GM19438 (cell line): ENCODE results near the gene VDR.

Experiments
- ATAC-seq: cut with Tn5 transposase; IDR thresholded peaks from one replicate; pipeline ENCODE4 v1.9.1; 2021; ENCODE audit warnings: low read depth; ENCODE audit not compliant: unreplicated experiment

VDR gene

DNA sequence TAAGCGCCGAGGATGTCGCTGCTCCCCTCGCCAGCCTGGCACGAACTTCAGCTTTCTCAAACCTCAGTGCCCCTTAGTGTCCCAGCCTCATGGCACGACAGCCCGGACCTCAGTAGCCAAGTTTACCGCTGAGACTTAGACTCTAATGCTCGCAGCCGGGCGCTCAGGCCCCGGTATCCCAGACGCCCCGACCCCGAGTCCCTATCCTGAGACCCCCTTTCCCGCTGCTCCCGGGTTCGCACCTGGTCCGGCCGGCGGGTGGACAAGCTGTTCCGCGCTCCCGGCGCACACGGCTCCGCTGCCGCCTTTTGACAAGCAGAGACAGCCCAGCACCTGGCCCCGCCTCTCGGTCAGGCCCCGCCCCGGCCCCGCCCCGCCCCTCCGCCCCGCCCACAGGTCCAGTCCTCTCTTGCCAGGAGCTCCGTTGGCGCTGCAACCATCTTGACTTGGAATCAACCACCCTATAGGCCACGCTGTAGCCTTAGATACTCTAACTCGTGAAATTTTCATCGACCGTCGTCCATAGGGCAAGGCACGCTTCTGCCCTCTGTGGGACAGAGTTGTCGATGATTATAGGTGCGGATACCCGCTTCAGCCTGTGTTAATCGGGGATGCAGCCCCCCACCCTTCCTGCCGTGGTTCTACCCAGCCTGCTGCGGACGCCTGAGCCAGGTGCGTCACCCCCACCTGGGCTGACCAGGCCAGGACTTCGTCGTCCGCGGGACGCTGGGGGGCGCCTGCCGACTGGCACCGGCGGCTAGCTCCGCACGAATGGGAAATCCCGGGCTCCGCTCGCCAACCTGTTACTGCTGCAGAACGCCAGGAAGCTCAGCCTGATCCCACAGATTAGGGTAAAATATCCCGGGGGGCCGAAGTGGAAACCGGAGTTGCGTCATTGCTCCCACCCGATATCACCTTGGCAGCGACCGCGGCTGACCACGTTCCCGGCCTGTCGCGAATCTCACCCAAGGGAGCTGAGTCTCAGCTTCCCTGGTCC is at the start of gene VDR:
Gene VDR, minus strand, starts transcription at position 282 of the 997 bp plus-strand sequence. CDS start 25,881 bp downstream, outside the sequence.
- ATAC-seq: peak; percentile 56

DNA sequence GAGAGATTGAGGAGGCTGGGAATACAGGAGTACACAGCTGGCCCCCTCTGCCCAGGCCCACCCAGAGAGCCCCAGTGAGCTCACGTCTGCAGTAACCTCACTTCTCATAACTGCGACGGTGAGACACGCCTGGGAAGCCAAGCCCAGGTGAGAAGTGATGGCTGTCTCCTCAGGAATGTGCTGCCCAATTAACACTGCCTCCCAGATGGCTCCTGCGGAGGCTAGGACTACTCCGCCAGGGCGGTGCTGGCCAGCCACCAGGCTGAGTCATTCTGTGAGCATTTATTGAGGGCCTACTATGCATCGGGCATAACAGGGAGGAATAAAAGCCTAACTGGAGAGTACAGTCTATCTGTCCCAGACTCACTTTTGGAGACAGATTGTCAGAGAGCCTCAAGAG is 49.3 kb upstream of the VDR start:
- ATAC-seq: no peak

DNA sequence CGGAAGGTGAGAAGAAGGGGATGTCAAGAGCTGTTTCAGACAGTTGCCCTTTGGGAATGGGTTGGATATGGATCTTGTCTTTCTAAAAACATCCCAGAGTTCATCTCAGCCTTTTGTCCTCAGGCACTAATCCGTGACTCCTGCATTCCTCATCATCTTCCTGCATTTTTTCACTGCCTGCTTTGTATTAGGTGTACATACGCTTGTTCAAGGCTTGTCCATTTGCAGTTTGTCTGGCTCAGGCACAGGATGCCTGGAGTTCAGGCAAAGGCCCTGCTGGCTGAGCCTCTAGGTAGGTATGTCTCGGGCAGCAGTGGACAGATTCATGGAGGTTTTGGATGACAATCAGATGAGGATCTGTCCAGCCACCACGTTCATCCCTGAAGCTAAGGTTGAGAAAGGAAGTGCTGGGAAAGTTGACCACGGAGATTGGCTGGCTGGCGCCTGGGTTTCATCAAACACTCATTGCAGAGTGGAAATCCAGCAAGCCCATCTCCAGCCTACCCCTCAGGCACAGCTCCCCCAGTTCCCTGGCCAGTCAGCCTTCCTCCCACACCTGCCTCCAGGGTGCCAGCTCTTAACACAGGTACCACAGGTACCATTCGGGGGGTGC is 46.2 kb upstream of the VDR start:
- no peak for ATAC-seq

DNA sequence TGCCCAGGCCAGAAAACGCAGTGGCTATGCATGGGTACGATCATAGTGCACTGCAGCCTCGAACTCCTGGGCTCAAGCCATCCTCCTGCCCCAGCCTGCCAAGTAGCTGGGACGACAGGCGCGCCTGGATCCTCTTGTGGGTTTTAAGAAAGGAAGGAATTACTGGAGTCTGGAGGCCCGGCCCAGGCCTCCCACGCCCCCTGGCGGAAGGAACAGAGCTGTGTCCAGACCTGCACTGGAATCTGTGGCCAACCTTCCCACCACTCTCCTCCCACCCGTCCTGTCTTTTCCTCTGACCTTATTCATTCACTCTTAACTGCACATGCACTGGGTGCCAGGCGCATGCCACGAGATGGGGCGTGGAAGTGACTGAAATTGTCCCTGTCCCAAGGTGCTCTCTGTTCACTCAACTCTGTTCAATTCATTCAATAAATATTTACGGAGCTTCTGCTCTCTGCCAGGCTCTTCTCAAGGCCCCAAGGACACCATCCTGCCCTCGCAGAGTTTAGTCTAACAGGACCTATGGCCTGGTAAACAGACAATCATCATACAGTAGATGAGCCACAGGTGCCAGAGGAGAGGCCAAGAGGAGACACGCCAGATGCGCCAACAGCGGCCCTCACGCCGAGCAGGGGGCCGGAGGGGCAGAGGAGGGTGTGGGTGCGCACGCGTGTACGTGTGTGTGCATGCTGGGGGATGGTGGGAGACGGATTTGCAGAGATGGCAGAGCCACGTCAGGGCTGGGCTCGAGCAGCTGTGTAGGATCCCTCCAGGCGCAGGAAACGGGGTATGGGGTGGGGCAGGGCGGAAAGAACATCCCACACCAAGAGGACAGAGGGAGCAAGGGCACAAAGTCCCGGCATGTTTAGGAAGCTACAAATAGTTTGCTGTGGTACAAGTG is 44.9 kb upstream of the VDR start:
- ATAC-seq: no peak

DNA sequence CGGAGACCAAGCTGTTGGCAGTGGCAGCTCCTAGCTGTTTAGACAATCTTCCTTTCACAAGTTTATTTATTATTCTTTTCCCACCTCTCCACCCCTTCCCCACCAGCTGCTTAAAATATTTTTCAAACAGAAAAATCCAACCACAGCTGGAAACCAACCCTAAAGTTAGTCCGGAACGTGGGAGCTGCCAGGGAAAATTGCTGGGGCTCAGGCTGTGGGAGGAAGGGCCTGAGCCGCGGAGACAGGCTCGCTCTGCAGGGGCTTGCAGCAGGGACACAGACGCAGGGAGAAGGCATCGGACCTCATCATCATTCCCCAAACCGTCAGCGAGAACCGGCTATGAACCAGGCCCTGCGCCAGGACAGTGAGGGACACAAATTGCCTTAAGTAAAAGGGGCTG is 42.5 kb upstream of the VDR start:
- ATAC-seq: no peak

DNA sequence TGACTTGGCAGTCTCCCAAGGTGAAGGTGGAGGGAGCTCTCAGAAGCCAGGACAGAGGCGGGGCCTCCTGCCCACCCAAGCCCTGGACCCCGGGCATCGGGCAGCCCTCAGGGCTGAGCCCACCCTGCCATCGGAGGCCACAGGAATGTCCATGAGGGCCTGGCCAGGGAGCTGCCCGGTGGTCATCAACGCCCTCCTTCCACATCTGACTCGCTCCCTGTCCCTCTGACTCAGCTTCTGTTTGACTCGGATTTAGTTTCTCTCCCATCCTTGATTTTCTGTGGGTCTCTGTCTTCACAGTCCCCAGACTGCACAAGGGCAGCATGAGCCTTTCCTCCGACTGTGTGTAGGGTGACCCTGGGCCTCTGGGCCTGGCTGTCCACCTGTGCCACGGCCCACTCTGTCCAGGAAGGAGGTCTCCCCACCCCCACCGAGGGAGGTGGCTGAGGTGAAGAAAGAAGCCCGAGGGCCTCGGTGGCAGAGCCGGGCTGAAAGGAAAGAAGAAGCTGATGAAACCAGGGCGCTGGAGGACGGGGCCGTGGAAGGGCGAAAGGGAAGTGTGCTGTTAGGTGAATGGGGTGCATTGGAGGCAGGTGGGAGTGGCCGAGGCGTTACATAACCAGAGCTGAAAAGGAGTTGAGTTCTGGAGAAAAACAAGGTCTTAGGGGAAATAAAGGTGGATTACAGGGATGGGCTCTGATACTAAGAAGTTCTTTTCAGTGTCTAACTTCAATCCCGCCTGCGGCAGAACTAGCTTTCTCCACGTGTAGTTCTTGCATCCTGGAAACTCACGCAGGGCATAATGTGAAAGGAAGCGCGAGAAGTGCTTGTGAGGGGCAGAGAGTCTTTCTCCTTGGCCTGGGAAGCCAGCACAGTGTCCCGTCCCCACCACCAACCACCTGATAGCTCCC is 41.9 kb upstream of the VDR start:
- no peak for ATAC-seq

DNA sequence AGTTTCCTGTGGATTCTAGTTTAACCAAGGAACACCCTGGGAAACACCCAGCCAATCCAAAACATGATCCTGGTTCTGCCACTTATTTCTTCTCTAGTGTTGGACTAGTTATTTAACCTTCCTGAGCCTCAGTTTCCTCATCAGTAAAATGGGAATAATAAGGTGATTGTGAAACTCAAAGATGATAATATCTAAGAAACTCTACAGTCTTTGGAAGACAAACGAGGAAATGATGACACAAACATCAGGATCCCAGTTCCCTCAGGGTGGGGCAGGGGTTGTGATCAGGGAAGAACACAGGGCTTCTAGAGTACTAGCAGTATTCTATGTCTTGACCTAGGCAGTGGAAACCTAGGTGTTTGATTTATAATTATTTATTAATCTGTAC is 40.5 kb upstream of the VDR start:
- ATAC-seq: no peak

DNA sequence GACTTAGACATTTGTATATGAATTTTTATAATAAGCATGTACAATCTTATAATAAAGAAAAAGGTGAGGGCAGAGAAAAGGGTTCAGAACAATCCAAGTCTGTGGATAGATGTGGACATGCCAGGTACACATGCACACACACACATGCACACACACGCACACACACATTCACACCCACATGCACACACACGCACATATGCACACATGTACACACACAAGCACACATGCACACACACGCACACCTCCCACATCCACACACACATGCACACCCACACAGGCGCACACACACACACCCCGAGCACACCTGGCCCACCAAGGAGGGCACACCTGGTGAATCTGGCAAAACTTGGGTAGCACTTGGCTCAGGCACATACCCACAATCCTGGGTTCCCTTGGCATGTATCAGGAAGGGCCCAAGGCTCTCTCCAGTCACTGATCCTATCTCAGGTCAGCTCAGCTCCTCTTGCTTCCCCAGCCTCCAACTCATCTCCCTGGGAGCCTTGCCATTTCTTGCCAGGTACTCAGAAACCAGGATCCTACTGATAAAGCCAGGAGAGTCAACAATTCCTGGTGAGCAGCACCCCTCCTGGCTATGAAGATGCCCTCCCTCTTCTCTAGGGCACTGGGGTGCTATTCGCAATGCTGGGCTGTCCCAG is 40.0 kb upstream of the VDR start:
- no peak for ATAC-seq

DNA sequence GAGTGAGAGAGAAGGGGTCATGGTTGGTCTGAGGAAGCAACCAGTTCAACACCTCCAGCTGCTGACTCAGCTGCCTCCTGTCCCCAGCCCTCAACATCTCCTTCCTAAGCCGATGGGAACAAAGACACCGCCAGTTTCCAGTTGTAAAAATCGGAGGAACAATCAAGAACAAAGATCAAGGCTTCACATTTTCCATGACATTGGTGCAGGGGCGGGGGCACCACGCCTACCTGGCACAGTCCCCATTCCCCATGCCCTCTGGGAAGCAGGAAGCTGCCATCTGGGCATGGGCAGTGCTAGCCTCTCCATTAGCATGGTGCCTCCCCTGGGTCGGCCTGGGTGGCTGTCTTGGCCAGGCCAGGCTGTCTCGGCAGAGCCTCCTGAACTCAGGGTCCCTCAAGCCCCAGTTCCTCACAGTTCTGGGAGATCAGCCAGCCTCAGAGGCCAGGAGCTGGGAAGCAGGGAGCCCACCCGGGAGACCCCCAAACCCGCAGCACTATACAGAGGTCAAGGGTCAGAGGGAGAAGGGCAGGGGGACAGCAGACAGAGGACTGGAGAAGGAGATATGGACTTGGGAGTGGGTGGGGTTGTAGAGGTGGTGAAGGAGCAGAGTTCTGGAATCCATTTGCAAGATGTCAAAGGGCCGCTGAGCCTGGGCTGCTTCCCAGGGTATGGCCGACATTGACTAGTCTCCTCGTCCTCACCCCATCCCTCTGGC is 39.0 kb upstream of the VDR start:
- ATAC-seq: no peak

DNA sequence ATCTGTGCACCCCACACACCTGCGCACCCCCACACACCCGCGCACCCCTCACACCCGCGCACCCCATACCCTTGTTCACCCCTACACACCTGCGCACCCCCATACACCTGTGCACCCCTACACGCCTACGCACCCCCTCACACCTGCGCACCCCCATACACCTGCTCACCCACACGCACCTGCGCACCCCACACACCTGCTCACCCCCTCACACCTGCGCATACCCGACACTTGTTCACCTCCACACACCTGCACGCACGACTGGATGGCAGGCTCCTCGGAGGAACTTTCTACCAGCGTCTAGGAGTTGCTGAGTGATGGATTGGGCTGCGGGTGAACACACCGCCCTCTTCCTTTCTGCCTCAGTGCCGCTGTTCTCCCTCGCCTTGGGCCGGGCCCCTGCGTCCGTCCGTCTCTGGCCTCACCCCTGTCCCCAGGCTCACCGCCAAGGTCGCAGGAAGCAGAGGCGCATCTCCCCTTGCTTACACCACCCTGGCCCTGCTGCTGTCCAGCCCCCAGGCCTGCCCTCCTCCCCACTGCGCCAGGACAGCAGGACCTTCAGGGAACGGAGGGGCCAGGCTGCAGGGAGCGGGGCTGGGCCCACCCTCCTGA is 37.9 kb upstream of the VDR start:
- no peak for ATAC-seq

DNA sequence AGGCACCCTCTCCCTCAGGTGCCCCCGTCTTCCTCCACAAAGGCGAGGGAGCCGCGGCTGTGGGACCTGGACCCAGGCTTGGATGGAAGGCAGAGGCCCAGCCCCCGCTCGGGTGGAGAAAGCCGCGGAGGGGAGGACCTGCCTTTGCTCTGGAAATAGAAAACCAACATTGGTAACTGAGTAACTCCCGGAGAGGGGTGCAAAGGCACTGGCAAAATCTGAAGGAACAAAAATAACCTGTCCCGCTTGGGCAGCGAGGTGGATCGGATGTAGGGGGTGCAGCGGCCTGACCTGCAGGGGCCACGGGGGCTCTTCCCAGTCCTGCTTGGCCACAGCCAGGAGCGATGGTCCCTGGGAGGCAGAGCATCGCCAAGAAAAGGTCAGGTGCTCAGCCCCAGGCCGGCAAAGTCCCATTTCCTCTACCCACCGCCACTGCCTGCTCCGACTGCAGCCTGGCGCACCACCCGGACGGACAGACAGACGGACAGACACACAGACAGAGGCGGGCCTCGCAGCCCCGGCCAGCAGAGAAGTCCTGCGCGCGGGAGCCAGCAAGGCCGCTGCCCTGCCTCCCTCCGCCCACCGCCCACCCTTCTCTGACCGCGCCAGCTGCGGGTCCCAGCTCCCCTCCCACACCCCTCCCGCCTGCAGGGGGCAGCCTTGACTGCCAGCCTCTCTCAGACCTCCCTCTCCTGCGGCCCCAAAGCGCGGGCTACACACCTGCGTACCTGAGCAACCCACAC is 37.2 kb upstream of the VDR start:
- ATAC-seq: no peak

DNA sequence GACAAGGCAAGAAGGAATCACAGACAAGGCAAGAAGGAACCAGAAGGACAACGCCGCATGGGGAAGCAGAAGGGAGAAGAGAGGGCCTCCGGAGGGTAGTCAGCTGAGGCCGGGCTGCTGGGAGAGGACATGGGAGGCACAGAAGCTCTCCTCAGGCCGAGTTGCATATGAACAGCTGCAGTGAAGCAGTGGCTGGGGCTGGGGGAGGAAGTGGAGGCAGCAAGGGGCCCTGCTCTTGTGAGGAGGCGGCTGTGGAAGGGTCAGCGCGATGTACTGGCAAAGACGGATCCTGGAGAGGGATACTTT is 36.6 kb upstream of the VDR start:
- no peak for ATAC-seq

DNA sequence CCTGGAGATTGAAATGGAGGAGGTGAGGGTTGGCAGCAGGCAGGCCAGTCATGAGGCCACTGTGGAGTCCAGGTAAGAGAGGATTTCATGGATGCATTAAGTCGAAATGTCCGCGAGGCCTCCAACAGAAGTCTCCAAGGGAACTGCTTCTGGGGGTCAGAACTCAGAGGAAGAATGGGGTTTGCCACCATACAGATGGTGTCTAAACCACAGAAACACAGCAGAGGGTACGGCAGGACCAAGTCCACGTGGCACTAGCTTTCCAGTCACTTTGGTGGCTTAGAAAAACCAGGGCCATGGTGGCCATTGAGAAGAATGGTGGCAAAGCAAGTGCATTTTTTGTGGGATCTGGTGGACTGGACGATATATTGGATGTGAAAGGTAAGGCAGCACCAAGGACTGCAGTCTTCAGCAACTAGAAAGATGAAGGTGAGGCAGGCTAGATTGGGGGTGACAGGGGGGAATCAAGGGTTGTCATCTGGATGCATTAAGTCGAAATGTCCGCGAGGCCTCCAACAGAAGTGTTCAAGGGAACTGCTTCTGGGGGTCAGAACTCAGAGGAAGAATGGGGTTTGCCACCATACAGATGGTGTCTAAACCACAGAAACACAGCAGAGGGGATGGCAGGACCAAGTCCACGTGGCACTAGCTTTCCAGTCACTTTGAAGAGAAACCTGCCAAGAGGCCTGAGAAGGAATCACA is 36.1 kb upstream of the VDR start:
- no peak for ATAC-seq

DNA sequence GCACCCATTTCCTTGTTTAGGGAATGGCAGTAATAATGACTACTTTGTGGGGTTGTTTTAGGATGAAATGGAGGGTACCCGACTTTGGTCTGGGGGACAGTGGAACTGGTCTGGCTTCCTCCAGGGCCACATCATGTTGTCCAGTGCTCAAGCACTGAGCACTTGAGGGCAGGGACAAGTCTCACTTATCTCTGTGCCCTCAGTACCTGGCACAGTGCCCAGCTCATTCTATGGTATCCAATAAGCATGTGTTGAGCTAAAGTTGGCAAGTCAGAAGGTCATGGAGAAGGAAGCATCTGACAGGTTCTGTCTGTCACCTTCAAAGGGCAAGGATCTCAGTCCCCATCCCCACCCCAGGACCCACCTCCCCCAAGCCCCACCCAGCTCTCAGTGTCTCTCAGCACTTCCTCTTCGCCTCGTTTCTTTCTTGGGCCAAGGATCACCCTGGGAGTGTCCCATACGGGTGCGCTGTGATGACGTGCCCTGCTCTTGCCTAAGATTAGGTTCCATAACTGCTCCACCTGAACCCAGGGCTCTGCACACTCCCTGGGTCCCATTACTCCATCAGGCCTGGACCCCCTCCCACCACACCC is 34.3 kb upstream of the VDR start:
- ATAC-seq: no peak

DNA sequence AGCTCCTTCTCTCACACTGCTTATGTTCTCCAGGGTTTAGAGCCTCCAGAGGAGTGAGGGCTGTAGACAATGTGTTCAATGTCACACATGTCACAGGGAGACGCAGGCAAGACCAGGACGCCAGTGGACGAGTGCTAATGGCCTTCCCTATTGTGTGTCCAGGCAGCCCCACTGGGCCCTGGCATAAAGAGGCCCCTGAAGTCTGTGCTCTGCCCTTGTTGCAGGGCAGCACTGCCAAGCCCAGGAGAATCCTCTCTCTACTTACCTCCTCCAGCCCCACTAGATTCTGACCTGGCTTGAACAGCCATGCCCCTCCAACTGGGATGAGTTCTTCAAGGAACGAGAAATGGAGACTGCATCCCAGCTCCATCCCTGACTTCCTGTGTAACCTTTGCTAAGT is 33.8 kb upstream of the VDR start:
- ATAC-seq: no peak

DNA sequence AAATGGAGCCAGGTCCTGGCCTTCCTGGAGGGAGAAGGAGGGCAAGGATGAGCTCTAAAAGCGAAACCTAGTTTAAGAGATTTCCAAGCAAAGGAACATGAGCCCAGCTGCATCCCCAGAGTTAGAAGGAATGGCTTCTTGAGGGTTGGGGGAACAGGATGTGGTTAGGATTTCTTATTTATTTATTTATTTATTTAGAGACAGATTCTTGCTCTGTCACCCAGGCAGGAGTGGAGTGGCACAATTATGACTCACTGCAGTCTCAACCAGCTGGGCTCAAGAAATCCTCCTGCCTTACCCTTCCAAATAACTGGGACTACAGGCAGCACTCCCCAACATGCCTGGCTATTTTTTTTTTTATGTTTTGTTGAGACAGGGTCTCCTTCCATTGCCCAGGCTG is 33.3 kb upstream of the VDR start:
- no peak for ATAC-seq

DNA sequence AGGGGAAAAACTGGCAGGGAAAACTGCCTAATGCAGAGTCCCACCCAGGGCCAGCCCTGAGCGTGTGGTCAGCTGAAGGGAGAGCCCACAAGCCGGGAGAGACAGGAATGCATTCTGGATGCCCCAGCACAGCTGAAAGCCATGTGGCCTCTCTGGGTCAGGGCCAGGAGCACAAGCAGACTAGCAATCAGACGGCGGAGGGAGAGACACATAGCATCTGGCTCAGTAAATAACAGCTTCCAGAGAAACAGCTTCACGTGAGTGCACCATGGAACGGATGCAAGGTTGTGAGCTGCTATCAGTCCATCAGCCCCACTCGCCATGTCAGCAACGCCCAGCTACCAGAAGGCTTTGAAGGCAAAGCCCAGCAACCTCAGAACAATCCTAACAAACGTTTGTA is 30.4 kb upstream of the VDR start:
- no peak for ATAC-seq
